T-helper 1 cell (primary cell): Measurements from ENCODE around the gene FAM72D.
"Not testable (repeated sequence)": the region's sequence is repeated elsewhere in the genome, so short reads cannot be mapped to it uniquely, and the experiment has no call there.

Experiments
- DNase-seq, 5 donors: peaks; one replicate each; pipeline ENCODE4 v3.0.0-alpha.2; 2012 to 2020

FAM72D gene

GRCh38 chr1:145155873-145156272, 60.1 kb downstream of the FAM72D start:
- DNase-seq: not testable (repeated sequence)

GRCh38 chr1:145156891-145157610, 61.3 kb downstream of the FAM72D start:
- DNase-seq: peak in 2 of 5 donors; percentile 27 to 57

GRCh38 chr1:145157715-145158114, 61.9 kb downstream of the FAM72D start:
- DNase-seq: not testable (repeated sequence)

- DNase-seq: not testable (repeated sequence)
Measured at GRCh38 chr1:145161046-145161752, 65.4 kb downstream of the FAM72D start.
